AG10803 (cell line): Measurements from ENCODE around the gene UBE2Q1.

Experiments used
- DNase-seq: peaks from one replicate; pipeline ENCODE4 v3.0.0; 2010; ENCODE audit warnings: low read depth
- H3K4me3 ChIP-seq: 2 replicates; pipeline ENCODE4 v1.5.1; 2011; ENCODE audit warnings: mild to moderate bottlenecking, low read length, control low read depth
- CTCF ChIP-seq: conservative IDR thresholded peaks from 2 replicates; pipeline ENCODE4 v1.5.1; 2011; ENCODE audit warnings: mild to moderate bottlenecking, low read length, control low read depth, inconsistent platforms

The UBE2Q1 gene

GRCh38 chr1:154551474-154551873 is 7.0 kb downstream of the UBE2Q1 start:
- TF ChIP-seq CTCF = no peak
- DNase-seq = no peak

GRCh38 chr1:154550657-154551056 is 7.8 kb downstream of the UBE2Q1 start:
- no peak for TF ChIP-seq CTCF
- H3K4me3 ChIP-seq = no peak overlapping the region
- DNase-seq = no peak

More at GRCh38 chr1:154551474-154551873, 7.0 kb downstream of the UBE2Q1 start:
- H3K4me3 ChIP-seq = no peak overlapping the region

DNA sequence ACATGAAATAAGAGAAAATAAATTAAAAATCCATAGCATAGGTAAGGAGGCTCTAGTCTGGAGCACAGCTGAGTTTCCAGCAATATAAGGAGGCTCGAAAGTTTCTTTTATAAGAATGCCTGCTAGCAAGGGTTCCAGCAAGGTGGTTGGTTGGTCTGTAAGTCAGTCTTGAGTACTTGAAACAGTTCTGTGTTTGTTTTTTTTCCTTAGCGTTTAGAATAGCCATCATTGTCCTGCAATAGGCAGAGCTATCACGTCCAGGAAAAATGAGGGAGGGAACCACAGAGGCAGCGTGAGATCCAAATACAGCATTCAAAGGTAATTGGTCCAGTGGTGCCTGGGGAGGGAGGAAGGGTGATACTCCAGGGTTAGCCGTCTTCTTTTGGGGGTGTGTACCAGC is 8.4 kb downstream of the UBE2Q1 start:
- no peak for DNase-seq
- no peak overlapping the region for H3K4me3 ChIP-seq
- no peak for TF ChIP-seq CTCF

GRCh38 chr1:154549202-154549770 is 9.2 kb downstream of the UBE2Q1 start:
- no peak for TF ChIP-seq CTCF
- no peak overlapping the region for H3K4me3 ChIP-seq
- DNase-seq = no peak

GRCh38 chr1:154548028-154548427 is 10.4 kb downstream of the UBE2Q1 start:
- no peak overlapping the region for H3K4me3 ChIP-seq
- no peak for TF ChIP-seq CTCF
- no peak for DNase-seq

DNA sequence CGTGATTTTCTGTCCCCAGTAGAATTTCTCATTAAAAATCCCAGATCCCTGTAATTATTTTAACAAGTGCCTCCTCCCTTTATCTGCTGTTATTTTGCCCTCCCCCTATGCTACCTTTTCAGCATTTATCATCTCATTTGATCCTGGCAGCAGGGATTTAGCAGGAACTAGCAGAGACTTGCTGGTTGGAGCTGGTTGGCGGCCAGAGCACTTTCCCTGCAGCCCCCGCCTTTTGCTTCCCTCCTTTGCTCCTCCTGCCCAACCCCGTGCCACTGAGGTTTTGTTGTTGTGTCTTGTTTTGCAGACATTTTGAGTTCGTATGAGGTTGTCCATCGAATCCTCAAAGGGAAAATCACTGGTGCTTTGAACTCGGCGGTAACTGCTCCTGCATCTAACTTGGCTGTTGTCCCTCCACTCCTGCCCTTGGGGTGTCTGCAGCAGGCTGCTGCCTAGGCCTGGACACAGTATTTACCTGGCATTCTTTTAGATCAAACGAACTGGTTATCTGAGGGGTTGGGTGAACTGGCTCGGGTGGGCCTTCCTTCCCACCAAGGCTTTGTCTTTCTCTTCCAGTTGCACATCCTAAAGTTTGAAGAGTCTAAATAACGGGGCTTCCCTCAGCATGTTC is 11.2 kb downstream of the UBE2Q1 start:
- TF ChIP-seq CTCF = no peak
- no peak overlapping the region for H3K4me3 ChIP-seq
- no peak for DNase-seq
